KMS-11 (cell line): ENCODE measurements around the gene PCSK7.

ENCODE experiments used
- H2AFZ ChIP-seq: fragments of 200-600 bp; sonication (generic); 2 replicates; pipeline ENCODE4 v1.6.1; 2016; ENCODE audit warnings: antibody characterized with exemption, mixed run types, low read depth
- H3K27ac ChIP-seq: fragments of 200-600 bp; sonication (generic); 2 replicates; pipeline ENCODE4 v1.6.1; 2016; ENCODE audit warnings: mild to moderate bottlenecking, mixed run types
- H3K27me3 ChIP-seq: fragments of 200-600 bp; sonication (generic); 2 replicates; pipeline ENCODE4 v1.6.1; 2017; ENCODE audit warnings: mild to moderate bottlenecking, low read depth, mixed run types, moderate library complexity; ENCODE audit not compliant: insufficient read depth
- H3K36me3 ChIP-seq: fragments of 200-600 bp; sonication (generic); 2 replicates; pipeline ENCODE4 v1.6.1; 2017; ENCODE audit warnings: mild to moderate bottlenecking, mixed run types; ENCODE audit not compliant: insufficient read depth
- H3K4me1 ChIP-seq: fragments of 200-600 bp; sonication (generic); 2 replicates; pipeline ENCODE4 v1.6.1; 2016; ENCODE audit warnings: mild to moderate bottlenecking, low read depth, mixed run types; ENCODE audit not compliant: poor library complexity, severe bottlenecking
- H3K4me2 ChIP-seq: fragments of 200-600 bp; sonication (generic); 2 replicates; pipeline ENCODE4 v1.7.0; 2016; ENCODE audit warnings: mild to moderate bottlenecking, mixed run types
- H3K4me3 ChIP-seq: fragments of 200-600 bp; sonication (generic); IDR thresholded peaks from 2 replicates; pipeline ENCODE4 v1.6.1; 2017; ENCODE audit warnings: low read depth, low read length, mixed read lengths; ENCODE audit not compliant: insufficient read depth
- H3K79me2 ChIP-seq: fragments of 200-600 bp; sonication (generic); 2 replicates; pipeline ENCODE4 v1.6.1; 2016; ENCODE audit warnings: low read depth, mixed run types; ENCODE audit not compliant: insufficient read depth
- H3K9ac ChIP-seq: fragments of 200-600 bp; sonication (generic); 2 replicates; pipeline ENCODE4 v1.6.1; 2016; ENCODE audit warnings: mild to moderate bottlenecking, mixed run types
- H4K20me1 ChIP-seq: fragments of 200-600 bp; sonication (generic); 2 replicates; pipeline ENCODE4 v1.6.1; 2016; ENCODE audit warnings: mild to moderate bottlenecking, mixed run types; ENCODE audit not compliant: insufficient read depth
- CTCF ChIP-seq: fragments of 200-600 bp; sonication (generic); conservative IDR thresholded peaks from 2 replicates; pipeline ENCODE4 v1.6.1; 2017; ENCODE audit warnings: low read depth, mild to moderate bottlenecking, antibody characterized with exemption, low read length, moderate library complexity, mixed read lengths

Gene PCSK7

GRCh38 chr11:117249571-117249970 is 17.7 kb upstream of the PCSK7 start:
- Histone ChIP-seq H2AFZ (no peak overlapping the region), H3K27me3 (no peaks in the 10 kb centered on the region), H3K36me3 (no peaks in the 10 kb centered on the region), H4K20me1 (no peaks in the 10 kb centered on the region), H3K4me1 (no peaks in the 10 kb centered on the region), H3K4me3 (no peak overlapping the region), H3K79me2 (no peaks in the 10 kb centered on the region), H3K9ac (no peak overlapping the region), H3K4me2 (no peak overlapping the region), H3K27ac (no peak overlapping the region)
- TF ChIP-seq CTCF: no peak

- TF ChIP-seq CTCF: no peak
- no peak overlapping the region for H3K4me3 ChIP-seq
- H3K27ac ChIP-seq: no peak overlapping the region
- H3K9ac ChIP-seq: no peak overlapping the region
- no peaks in the 10 kb centered on the region for H4K20me1 ChIP-seq
- H3K79me2 ChIP-seq: no peaks in the 10 kb centered on the region
- H3K27me3 ChIP-seq: no peaks in the 10 kb centered on the region
- no peaks in the 10 kb centered on the region for H3K4me1 ChIP-seq
- no peak overlapping the region for H2AFZ ChIP-seq
- H3K4me2 ChIP-seq: no peak overlapping the region
- H3K36me3 ChIP-seq: no peaks in the 10 kb centered on the region
Measured at GRCh38 chr11:117248341-117248740, 16.5 kb upstream of the PCSK7 start.

- H3K27ac ChIP-seq: no peak overlapping the region
- no peaks in the 10 kb centered on the region for H3K36me3 ChIP-seq
- H3K9ac ChIP-seq: no peak overlapping the region
Measured at GRCh38 chr11:117239295-117239694, 7.4 kb upstream of the PCSK7 start.

GRCh38 chr11:117238221-117238620 is 6.3 kb upstream of the PCSK7 start:
- H3K79me2 ChIP-seq: no peaks in the 10 kb centered on the region
- no peak overlapping the region for H3K9ac ChIP-seq
- TF ChIP-seq CTCF: no peak
- no peak overlapping the region for H3K4me2 ChIP-seq
- no peaks in the 10 kb centered on the region for H4K20me1 ChIP-seq
- H3K36me3 ChIP-seq: no peaks in the 10 kb centered on the region
- H3K27me3 ChIP-seq: no peaks in the 10 kb centered on the region
- no peak overlapping the region for H3K27ac ChIP-seq
- no peak overlapping the region for H2AFZ ChIP-seq
- peaks cover 4% of the 10 kb centered on the region for H3K4me1 ChIP-seq
- H3K4me3 ChIP-seq: no peak overlapping the region

More at GRCh38 chr11:117239295-117239694, 7.4 kb upstream of the PCSK7 start:
- Histone ChIP-seq H3K4me2 (no peak overlapping the region), H2AFZ (no peak overlapping the region), H3K79me2 (no peaks in the 10 kb centered on the region), H3K4me1 (no peaks in the 10 kb centered on the region), H3K27me3 (no peaks in the 10 kb centered on the region), H4K20me1 (no peaks in the 10 kb centered on the region), H3K4me3 (no peak overlapping the region)
- no peak for TF ChIP-seq CTCF
